Colonic mucosa (tissue), 4 donors: ENCODE results near the gene NCKAP5. TPM values are rescaled to one million over a fixed set of nuclear protein-coding genes. Genes with fewer than 3 reads are reported as not detected.

Source experiments
- DNase-seq: peaks from one replicate; pipeline ENCODE4 v3.0.0-alpha.2; 2020
- H3K27ac ChIP-seq: fragments of 200-600 bp; one replicate; pipeline ENCODE4 v1.8.0; 2021
- H3K27me3 ChIP-seq: fragments of 200-600 bp; one replicate; pipeline ENCODE4 v1.8.0; 2021
- H3K36me3 ChIP-seq: fragments of 200-600 bp; one replicate; pipeline ENCODE4 v1.8.0; 2021
- H3K4me1 ChIP-seq: fragments of 200-600 bp; one replicate; pipeline ENCODE4 v1.8.0; 2021; ENCODE audit warnings: mild to moderate bottlenecking
- H3K4me3 ChIP-seq: fragments of 200-600 bp; one replicate; pipeline ENCODE4 v1.8.0; 2021
- H3K9ac ChIP-seq, 2 donors: one replicate each; pipeline ENCODE4 v1.7.0; 2013; ENCODE audit warnings: control low read depth in 2 of 2, low read depth in 2 of 2, low read length in 2 of 2
- H3K9me3 ChIP-seq: fragments of 200-600 bp; one replicate; pipeline ENCODE4 v1.8.0; 2021
- intact Hi-C: fragments of 100-400 bp; cut with DNase I; formaldehyde crosslinking; loops from one replicate; pipeline ENCODE4 v1.14.1; 2022
- total RNA-seq, 2 donors: library from RNA; stranded (reverse); fragmentation: NEBNext Ultra II Directional in 1 of 2; extraction: Animal tissue kit (Norgen Biotek cat#: 25700) in 1 of 2; gene quantifications; one replicate each; pipeline ENCODE4 v1.2.1, GENCODE V29; 2021
- TF ChIP-seq, protein P1 (sequence below): fragments of 200-600 bp; IDR thresholded peaks from one replicate; pipeline ENCODE4 v1.8.0; 2022; ENCODE audit warnings: antibody characterized with exemption, mild to moderate bottlenecking
- donor health status: healthy.
- donor health status: DM: no; HTN: no; CAD: no.
- donor health status: DM: no; HTN: no; CAD: no.

Gene NCKAP5
- total RNA-seq, 2 donors from 2014 or later, result 2.9 to 3.7 TPM

DNA sequence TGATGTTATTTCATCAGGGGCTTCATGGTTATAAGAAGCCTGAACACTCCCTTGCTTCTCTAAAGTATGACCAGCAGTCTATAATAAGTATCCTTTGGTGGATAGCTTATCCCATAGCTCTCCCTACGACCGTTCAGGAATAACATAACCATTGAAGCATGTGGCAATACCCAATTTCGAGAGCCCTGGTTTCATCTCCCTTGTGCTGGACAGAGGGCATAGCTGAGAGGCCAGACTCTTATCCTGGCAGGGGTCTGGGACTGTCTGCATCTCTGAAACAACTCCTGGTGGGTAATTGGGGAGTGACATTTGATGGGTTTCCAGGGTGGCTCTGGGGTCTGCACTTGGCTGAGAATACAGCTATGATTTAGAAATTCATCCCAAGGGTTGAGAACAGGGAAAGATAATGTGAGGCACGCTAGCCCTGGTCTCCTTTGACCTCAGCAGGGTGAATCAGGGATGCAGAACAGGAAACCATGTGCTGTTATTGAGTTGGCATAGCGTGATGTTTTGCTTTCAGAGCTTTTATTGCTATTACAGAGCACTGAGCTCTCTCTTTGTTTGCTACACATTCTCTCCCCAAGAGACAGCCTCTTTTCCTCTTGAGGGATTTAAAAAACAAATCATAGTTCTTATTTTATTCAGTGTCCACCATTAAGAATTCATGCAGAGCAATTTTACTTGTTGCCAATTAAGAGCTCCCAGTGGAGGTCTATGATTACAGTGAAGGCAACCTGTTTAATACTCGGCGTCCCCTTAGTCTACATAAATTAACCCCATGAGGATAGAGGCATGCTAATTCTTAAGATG, 274.5 kb downstream of the NCKAP5 start:
- H3K36me3 ChIP-seq, result no peaks in the 10 kb centered on the region
- H3K9me3 ChIP-seq, result no peaks in the 10 kb centered on the region
- no peak overlapping the region for H3K9ac ChIP-seq
- intact Hi-C loops, result no loop called here
- TF ChIP-seq, protein P1, sequence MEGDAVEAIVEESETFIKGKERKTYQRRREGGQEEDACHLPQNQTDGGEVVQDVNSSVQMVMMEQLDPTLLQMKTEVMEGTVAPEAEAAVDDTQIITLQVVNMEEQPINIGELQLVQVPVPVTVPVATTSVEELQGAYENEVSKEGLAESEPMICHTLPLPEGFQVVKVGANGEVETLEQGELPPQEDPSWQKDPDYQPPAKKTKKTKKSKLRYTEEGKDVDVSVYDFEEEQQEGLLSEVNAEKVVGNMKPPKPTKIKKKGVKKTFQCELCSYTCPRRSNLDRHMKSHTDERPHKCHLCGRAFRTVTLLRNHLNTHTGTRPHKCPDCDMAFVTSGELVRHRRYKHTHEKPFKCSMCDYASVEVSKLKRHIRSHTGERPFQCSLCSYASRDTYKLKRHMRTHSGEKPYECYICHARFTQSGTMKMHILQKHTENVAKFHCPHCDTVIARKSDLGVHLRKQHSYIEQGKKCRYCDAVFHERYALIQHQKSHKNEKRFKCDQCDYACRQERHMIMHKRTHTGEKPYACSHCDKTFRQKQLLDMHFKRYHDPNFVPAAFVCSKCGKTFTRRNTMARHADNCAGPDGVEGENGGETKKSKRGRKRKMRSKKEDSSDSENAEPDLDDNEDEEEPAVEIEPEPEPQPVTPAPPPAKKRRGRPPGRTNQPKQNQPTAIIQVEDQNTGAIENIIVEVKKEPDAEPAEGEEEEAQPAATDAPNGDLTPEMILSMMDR, result no peak
- H3K27me3 ChIP-seq, result no peaks in the 10 kb centered on the region
- no peak overlapping the region for H3K4me3 ChIP-seq
- H3K4me1 ChIP-seq, result no peaks in the 10 kb centered on the region
- no peak overlapping the region for H3K27ac ChIP-seq
- DNase-seq, result no peak

DNA sequence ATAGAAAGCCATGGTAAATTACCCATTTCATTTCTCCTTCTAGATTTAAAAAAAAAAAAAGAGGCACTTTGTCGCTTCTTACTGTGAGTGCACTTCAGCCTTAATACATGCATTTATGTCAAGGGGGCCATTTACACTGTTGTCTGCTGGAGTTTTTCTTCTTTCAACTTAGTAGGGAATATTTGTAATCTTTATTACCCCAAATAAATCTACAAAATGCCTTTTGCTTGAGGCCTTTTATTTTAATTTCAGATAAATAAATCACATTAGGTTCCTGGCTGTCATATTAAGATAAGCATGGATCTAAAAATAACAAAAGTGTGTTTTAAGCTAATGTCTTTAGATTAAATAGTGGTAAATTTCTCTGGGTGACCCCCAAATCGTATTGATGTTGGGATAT, 276.0 kb downstream of the NCKAP5 start:
- no peak for DNase-seq
- Histone ChIP-seq H3K27me3 (no peaks in the 10 kb centered on the region), H3K4me1 (no peaks in the 10 kb centered on the region), H3K27ac (no peak overlapping the region), H3K36me3 (no peaks in the 10 kb centered on the region), H3K9me3 (no peaks in the 10 kb centered on the region), H3K4me3 (no peak overlapping the region), H3K9ac (no peak overlapping the region)
- TF ChIP-seq, protein P1, result no peak
- intact Hi-C loops, result no loop called here

DNA sequence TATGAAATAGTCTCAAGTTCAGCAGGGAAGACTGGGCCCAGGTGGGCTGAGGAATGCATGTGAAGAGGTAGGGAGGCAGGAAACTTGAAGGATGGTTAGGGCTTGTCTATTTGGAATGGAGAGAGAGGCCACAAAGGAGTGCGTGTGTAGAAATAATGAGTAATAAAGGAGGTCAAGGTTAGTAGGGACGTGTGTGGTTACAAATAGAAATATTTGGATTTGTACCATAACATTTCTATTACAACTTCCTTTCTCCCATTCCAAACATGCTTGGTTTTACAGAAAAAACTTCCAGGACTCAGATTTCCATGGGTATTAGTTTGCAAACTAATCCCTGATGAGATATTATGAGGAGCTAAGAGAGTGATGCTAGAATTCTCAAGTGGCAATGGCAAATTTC, 280.6 kb downstream of the NCKAP5 start:
- Histone ChIP-seq H3K27me3 (no peaks in the 10 kb centered on the region), H3K4me3 (no peak overlapping the region), H3K9ac (no peak overlapping the region), H3K4me1 (no peaks in the 10 kb centered on the region), H3K27ac (no peak overlapping the region), H3K9me3 (no peaks in the 10 kb centered on the region), H3K36me3 (no peaks in the 10 kb centered on the region)
- intact Hi-C loops, result no loop called here
- TF ChIP-seq, protein P1, result no peak
- no peak for DNase-seq

DNA sequence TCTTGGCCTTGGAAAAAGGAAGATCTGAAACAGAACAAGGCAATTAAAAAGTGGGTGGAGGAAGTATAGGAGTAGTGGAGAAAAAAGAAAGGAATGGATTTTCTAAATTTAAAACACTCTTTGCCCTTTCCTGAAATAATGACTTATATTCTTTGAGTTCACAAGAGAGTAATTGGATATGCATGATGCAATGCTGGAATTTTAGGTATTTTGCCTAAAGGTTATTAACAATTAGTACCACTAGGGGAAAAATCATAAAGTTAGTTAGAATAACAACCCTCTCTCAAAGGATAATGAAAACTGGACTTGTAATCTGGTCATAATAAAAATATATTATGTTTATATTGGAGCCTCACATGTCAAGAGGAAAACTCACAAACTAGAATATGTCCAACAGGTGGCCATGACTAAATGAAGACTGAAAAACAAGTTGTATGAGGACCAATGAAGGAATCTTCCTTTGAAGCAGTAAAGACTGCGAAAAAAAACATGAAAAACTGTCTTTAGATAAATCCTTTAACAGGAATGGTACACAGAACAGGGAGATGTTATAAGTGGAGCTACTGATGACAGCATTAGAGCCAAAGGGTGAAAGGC, 281.8 kb downstream of the NCKAP5 start:
- TF ChIP-seq, protein P1, result no peak
- H3K36me3 ChIP-seq, result no peaks in the 10 kb centered on the region
- H3K4me1 ChIP-seq, result no peaks in the 10 kb centered on the region
- H3K4me3 ChIP-seq, result no peak overlapping the region
- no peak overlapping the region for H3K9ac ChIP-seq
- no peak for DNase-seq
- no peaks in the 10 kb centered on the region for H3K27me3 ChIP-seq
- intact Hi-C loops, result no loop called here
- no peaks in the 10 kb centered on the region for H3K9me3 ChIP-seq
- H3K27ac ChIP-seq, result no peak overlapping the region

DNA sequence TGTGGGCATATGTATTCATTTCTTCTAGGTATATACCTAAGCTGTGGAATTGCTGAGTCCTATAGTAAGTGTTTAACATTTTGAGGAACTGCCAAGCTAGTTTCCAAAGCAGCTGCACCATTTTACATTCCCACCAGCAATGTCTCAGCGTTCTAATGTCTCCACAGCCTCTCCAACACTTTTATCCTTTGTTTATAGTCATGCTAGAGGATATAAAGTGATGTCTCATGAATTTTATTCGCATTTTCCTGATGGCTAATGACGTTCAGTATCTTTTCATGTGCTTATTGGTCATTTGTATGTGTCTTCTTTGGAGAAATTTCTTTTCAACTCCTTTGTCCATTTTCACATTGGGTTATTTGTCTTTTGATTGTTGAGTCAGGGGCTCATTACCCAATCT, 295.2 kb downstream of the NCKAP5 start:
- DNase-seq, result no peak
- no peaks in the 10 kb centered on the region for H3K27me3 ChIP-seq
- H3K4me1 ChIP-seq, result no peaks in the 10 kb centered on the region
- H3K9me3 ChIP-seq, result no peaks in the 10 kb centered on the region
- no peak overlapping the region for H3K27ac ChIP-seq
- intact Hi-C loops, result no loop called here
- no peaks in the 10 kb centered on the region for H3K36me3 ChIP-seq
- TF ChIP-seq, protein P1, result no peak
- no peak overlapping the region for H3K9ac ChIP-seq
- H3K4me3 ChIP-seq, result no peak overlapping the region
